GM19328 (cell line): ENCODE measurements around the gene GAB4.

Source experiments
- ATAC-seq: cut with Tn5 transposase; IDR thresholded peaks from one replicate; pipeline ENCODE4 v1.9.1; 2021; ENCODE audit warnings: mild to moderate bottlenecking, moderate library complexity; ENCODE audit not compliant: unreplicated experiment

Gene GAB4

DNA sequence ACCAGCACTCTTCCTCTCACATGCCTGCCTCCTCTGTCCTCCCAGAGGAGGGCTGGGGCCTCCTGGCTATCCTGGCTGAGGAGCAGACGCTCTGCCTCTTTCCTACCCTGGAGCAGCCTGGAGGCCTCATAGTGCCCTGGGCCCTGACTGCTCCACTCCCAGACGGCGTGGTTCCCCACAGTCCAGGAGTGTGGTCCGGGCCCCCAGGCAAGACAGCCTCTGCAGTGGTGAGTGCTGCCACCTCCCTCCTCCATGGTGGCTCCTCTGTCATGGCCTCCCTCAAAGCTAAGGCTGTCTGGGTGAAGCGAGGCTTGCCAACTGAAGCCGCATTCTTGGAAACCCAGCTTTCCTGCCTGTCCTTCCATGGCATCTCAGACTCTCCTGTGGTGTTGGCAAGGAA is 19.8 kb downstream of the GAB4 start:
- ATAC-seq: no peak

DNA sequence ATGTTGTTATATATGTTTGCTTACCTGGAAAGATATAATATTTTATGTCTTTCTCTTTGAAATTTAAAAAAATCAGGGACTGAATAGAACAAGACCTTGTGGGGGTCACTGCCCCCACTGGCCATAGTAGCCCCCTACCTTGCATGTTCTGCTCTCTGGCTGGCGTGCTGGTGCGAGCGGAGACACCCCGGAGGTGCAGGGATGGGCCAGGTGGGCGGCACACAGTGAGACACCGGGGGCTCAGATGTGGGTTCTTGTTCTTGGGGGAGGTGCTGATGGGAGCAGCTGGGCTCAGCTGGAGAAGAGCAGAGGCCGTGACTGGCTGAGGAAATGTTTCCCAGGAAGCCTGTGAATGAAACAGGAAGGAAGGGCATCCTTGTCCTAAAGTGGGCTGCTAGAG is 20.2 kb downstream of the GAB4 start:
- no peak for ATAC-seq

DNA sequence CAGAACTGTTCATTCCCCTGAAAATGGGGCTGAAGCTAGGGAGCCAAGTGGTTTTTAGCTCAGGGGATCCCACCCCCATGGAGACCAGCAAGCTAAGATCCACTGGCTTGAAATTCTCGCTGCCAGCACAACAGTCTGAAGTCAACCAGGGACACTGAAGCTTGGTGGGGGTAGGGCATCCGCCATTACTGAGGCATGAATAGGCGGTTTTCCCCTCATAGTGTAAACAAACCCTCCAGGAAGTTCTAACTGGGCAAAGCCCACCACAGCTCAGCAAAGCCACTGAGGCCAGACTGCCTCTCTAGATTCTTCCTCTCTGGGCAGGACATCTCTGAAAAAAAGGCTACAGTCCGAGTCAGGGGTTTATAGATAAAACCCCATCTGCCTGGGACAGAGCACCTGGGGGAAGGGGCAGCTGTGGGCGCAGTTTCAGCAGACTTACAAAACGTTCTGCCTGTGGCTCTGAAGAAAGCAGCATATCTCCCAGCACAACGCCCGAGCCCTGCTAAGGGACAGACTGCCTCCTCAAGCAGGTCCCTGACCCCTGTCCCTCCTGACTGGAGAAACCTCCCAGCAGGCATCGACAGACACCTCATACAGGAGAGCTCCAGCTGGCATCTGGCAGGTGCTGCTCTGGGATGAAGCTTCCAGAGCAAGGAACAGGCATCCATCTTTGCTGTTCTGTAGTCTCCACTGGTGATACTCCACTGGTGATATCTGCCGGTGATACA is 32.7 kb downstream of the GAB4 start:
- ATAC-seq: no peak

DNA sequence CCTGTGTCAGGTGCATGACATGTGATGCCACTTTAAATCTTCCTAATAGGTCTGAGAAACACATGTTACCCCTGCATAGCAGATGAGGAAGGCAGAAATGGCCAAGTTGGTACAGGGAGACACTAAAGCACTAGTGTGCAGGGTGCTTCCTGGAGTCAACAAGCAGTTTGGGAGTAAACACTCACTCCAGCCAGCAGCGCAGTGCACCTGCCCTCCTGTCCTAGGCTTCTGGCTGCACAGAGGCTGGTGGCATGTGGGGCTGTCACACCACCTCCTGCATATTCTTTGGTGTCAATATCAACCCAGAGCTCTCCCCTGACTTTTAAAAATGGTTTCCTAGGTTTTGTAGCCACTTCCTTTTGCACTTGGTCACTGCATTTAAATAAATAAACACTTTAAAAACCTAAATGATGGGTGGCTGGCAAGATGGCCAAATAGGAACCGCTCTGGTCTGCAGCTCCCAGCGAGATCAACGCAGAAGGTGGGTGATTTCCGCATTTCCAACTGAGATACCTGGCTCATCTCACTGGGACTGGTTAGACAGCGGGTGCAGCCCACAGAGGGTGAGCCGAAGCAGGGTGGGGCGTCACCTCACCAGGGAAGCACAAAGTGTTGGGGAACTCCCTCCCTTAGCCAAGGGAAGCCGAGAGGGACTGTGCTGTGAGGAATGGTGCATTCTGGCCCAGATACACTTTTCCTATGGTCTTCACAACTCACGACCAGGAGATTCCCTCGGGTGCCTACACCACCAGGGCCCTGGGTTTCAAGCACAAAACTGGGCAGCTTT is 33.5 kb downstream of the GAB4 start:
- no peak for ATAC-seq

DNA sequence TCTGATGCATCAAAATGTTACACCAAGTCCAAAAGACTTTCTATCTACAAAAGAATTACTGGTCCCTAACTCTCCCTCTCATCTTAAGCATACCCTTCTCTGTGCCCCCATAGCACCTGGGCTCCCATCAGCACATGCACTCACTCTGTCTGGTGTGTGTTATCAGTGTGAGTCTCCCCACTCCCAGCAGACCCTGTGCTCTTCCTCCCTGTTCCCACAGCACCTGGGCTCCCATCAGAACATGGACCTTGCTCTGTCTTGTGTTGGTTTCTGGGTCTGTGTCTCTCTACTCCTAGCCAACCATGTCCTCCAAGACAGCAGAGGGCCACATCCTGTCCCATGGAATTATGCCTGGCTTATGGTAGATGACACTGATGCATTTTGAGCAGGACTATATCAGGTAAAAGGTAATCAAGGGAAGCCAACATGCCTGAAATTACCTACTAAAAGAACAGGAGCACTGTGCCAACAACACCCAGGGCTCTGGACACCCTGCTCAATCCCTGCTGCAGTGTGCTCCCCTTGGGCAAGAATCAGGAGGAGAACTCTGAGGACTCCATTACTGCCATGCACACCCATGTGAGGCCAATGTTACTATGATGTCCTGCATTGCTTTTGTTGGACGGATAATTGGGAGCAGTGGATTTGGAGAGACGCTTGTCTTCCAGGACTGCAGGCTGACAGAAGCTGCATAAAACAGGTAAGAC is 34.3 kb downstream of the GAB4 start:
- no peak for ATAC-seq

DNA sequence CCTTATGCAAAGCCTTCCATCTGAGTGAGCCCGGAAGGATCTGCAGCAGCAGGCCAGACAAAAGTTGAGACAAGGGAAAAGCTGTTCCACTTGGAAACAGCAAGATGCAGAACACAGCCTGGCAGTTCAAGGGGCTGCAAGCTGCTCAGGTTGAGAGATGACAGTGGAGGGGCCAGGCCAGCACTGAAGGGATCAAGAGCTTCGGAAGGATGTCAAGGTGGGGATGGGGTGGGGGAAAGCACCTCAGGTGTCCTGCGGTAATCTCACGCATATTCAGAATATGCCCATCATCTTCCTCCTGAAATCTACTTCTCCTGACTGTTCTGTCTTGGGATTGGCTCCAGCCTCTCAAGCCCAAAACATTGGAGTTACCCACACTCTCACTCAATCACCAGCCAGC is 35.7 kb downstream of the GAB4 start:
- ATAC-seq: no peak

DNA sequence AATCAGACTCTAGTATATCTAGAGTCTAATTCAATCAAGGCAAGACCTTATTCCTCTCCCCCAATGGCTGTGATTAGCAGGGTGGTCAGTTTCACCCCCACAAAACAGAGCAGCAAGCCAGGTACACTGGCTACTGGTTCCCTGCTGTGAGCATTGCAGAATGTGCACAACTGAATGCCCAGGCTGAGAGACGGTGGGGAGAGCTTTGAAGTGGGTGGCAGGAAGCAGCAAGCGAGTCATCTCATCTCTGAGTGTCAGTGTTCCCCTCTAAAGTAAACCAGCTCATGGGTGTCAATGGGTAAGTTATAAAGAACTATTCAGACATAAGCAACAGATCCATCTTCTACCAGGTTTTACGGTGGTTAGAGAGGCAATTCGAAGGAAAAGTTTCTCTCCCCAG is 37.6 kb downstream of the GAB4 start:
- ATAC-seq: no peak

DNA sequence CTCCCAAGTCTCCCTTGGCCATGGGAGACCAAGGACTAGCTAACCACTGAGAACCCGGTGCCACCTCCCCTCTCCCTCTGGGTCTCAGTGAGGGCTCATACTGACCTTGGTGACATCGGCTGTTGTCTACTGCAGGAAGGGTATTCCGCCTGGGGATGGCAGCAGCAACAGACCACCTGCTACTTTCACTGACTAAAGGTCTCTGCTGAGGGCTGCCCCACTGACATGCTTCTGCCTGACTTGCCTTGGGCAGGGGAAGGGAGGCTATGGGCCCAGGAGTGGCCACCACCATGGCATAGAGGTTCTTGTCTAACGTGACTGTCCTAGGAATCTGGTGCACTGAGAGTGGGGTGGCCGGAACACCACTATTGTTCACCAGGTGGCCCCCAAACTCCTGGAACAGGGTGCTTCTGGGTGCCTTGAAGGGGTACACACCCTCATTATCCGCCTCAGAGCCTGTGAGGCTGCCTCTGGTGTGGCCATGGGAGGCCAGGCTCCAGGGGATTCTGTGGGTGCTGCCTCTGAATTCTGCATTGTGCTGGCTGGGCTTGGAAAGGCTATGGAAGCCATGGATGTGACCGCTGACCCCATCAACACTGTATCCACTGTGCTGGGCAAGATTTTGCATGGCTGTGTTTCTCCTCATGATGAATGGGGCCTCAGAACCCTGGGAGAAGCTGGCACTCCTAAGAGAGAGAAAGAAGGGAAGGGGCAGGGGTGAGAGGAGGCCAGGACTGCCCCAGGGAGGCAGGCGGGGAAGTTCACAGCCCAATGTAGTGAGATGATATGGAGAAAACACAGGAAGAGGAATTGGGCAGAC is 38.3 kb downstream of the GAB4 start:
- no peak for ATAC-seq

DNA sequence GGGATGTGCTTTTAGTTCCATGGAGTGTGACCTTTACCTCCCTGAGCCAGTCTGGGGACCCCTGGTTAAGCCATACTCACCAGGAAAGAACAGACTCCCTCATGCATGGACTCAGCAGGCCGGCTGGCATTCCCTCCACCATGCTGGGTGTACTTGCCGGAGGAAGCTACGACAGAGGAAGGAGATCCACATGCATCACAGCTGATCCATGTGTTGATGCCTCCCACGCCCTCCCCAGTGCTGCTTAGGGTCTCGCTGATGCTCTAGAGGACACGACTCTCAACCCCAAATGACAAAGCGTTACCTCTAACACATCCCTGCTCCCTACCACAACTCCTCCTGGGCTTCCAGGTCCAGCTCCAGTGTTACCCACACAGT is 39.8 kb downstream of the GAB4 start:
- no peak for ATAC-seq

DNA sequence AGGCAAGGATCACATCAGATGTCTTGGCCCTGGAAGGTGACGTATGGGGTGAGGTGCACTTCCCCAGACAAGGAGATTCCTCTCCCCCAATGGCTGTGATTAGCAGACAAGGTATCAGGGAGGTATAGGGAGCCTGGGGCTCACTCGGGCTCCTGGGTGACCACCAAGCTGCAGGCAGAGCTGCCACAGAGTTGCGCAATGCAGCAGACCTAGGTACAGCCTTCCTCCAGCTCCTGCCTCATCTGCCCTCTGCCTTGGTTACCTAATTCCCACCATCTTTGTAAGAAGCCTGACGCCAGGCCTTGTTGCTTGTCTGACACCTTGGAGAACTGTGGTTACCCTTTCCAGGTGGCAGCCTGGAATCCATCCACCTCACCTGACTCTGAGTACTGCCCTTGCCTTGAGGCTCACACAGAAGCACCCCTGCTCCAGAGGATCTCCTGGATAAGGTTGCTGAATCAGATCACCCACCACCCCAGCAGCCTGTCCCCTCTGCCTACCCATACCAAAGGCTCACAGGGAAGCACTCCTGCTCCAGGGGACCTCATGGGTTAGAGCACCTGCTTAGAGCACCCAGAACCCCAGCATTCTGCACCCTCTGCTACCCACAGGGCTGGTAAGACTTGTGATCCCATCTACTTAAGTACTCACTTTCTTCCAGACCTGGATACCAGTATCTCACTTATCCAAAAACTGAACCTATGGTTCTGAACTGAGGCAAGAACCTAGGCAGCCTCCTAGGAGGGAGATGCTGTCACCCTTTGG is 40.4 kb downstream of the GAB4 start:
- ATAC-seq: no peak

DNA sequence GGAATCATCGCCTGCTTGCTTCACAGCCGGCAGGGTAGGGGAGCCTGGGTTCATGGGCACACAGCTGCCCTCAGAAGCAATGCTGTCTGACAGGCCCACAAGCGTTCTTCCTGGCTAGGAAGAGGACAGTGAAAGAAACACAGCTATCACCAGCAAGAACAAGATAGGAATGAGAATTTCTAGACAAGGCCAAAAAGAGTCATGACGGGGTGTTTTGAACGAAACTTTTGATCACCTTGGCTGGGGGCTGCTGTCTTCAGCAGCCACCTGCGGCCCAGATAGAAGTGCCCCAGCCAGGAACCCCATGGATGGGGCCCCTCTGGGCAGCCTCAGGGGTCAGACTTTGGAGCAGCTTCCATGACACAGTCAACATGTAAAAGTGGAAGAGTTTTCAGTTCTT is 41.8 kb downstream of the GAB4 start:
- no peak for ATAC-seq

DNA sequence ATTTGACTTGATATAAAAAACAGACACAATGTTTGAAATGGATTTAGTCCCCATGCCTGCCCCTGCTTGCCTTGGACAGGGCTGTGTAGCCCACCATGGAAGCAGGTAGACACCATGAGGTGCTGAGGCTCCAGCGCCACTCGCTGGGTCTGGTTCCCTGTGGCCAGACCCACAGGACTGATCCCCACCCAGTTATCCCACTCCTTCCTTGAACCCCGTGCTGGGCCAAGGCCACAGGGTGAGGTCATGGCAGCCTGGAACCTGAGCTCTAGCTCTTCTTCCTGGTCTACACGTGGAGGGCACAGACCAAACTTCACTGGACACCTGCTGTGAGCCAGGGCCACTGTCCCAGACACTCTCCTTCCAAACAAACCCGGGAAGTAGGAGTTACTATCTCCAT is 42.5 kb downstream of the GAB4 start:
- no peak for ATAC-seq

DNA sequence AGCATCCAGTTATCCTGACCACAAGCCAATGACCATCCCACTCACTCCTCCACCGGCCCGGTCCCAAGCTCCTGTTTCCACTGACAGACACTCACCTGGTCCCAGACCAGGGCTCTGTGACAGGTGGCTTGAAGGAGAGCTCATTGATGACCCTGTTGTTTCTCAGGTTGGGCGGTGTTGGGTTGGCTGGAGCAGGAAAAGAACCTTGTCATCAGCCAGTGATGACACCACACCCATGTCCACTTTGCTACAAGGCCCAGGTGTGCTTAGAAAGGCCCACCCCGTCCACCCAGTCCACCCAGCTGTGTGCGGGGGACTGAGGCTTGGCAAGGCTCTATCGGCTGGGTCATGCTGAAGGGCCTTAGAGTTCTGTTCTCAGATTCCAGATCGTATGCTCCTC is 42.9 kb downstream of the GAB4 start:
- ATAC-seq: no peak

DNA sequence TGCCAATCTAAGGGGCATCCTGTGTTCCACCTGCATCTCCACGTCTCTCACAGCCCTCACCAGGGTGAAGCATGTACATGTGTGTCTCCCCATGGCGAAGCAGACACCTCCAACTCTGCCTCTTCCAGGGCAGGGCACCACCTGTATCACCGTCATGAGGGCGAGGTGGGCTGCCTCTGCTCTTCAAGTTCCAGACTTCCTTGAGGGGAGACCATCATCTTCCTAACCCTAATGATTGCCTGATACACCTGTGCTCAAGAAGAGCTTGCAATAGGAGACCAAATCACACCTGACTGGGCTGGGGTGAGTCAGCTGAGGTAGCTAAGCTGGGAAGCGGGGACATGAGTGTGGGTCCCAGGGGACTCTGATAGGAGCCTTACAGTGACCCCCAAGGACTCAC is 43.7 kb downstream of the GAB4 start:
- ATAC-seq: no peak

DNA sequence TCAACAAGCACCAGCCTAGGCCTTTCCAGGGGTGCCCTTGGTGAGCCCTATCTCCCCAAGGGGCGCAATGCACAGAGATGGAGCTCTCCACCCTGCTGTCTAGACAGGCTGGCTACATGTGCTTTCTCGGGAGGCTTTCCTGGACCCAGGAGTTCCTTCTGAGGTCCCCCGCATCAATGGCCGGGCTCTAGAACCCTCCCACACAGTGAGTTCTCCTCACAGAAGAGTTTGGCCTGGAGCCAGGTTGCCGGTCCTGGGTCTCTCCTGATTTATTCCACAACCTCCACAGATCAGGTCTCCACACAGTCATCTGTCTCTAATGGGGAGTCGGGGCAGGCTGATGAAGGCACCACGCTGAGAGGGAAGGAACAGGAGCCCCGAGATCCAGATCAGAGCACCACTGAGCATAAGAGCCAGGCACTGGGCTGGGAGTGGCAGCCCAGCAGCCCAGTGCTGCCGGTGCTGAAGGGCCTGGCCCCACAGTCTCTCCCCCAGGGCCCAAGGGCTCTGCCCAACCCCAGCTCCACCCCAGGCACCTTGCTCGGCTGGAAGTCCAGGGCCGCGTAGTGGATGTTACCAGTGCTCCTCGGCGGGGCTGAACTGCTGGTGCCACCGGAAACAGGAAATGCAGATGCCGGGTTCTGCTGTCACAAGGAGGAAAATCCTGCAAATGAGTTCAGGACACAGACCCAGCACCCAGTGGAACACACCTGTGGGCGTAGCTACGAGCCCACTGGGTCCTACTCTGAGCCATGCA is 44.7 kb downstream of the GAB4 start:
- no peak for ATAC-seq

DNA sequence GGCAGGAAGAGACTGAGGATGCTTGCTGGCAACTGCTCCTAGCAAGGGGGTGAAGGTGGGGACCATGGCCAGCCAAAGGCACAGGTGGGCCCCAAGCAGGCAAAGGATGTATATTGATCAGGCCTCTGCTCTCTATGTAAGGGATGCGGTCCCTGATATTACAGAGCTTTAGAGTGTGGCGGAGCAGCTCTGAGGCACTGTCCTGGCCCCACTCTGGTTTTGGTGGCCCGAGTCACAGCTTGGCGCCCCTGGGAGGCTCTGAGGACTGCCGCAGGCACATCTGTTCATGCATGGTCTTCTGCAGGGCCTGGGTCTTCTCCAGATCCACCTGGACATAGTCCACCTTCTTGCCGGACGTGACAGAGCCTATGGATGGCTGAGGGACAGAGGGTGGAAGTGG is 45.5 kb downstream of the GAB4 start:
- no peak for ATAC-seq

DNA sequence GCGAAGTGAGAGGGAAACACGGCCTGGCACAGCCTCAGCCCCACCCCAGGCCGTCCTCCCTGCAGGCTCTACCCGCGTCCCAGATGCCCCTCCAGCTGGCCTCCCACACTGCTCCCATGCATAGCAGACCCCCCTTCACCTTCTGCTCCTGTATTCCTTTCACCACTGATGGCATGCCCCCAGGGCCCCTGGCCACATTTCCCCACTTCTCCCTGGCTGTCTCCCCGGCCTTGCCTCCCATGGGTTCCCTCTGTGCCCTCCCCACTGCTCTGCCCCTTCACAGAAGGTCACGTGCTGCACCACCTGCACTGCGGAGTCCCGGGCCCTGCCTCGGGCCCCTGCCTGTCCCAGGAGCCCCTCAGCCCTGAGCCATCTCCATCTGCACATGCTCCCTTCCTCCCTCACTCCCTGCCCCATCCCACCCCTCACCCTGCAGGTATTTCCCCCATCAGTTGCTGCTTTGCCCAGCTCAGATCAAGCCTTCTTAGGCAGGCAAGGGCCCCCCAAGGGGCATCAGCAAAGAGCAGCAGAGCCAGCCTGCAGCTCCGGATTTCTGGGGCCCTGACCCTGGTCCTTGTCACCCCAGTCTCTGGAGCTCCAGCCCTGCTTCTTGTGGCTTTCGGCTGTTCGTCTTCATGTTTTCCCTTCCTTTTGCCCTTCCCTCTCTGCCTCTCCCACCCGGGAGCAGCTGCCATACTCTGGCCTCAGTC is 46.4 kb downstream of the GAB4 start:
- no peak for ATAC-seq

DNA sequence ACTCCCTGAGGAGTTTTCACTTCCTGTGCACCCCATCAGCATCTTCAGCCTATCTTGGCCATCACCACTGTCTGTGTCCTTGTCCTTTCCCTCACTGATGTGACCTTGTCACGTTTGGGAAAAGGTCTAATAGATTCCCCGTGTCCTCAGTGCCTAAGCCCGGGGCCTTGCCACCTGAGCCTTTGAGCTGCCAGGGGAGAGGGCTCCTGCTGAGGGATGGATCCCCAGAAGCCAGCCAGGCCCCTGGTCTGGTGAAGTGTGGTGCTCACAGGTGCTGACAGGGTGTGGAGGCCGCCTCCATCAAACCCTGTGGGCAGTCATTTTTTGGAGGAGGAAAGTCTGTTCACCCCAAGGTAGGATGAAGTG is 47.2 kb downstream of the GAB4 start:
- no peak for ATAC-seq

DNA sequence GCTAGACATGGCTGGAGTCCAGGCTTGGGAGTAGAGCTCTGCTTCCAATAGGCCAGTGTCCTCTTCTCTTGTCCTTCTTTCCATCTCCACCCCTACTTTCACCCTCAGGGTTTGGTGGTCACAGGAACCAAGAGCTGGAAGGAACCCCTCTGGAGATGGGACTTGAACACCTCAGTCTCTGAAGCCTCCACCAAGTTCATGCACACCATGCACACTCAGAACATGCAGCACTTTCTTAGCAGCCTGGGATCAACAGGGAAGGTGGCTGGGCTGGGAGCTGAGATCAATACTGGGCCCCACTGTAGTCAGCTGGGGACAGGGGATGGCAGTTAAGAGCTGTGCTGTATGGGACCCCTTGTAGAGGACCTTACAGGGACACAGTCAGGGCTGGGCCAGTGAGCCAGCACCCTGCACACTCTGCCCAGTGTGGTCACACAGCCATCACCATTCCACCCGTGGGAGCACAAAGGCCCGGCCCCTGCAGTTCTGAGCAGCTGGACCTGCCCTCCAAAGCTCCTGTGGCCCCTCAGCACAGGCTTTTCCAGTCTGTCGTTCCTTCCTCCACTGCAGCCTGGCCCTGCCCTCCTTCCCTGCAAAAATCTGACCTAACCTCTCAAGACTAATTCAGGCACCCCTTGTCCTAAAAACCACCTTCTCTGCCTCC is 47.7 kb downstream of the GAB4 start:
- no peak for ATAC-seq
